A549 (cell line): ENCODE measurements around the gene ZWILCH.

ENCODE experiments used
- CEBPB ChIP-seq, 2 experiments: fragments of >200 bp in 1 of 2; sonication (Bioruptor Twin) in 1 of 2; formaldehyde crosslinking in 1 of 2; IDR thresholded peaks; 2 replicates each; pipeline ENCODE4 v1.6.1; 2012 to 2016
- MAFK ChIP-seq: fragments of 450-650 bp; IDR thresholded peaks from 2 replicates; pipeline ENCODE4 v1.6.1; 2014; ENCODE audit not compliant: partially characterized antibody
- MYC ChIP-seq: IDR thresholded peaks from 2 replicates; pipeline ENCODE4 v1.6.1; 2012; ENCODE audit warnings: mild to moderate bottlenecking, inconsistent platforms, low read length, improper control_type of control experiment, borderline replicate concordance
- NFE2L2 ChIP-seq: fragments of 150-350 bp; conservative IDR thresholded peaks from 2 replicates; pipeline ENCODE4 v1.6.1; 2014; ENCODE audit warnings: low read length
- POLR2A ChIP-seq: IDR thresholded peaks from 2 replicates; pipeline ENCODE4 v1.6.1; 2012; ENCODE audit warnings: mild to moderate bottlenecking, low read length
- RAD21 ChIP-seq, 2 experiments: fragments of >200 bp in 1 of 2; sonication (Bioruptor Twin) in 1 of 2; formaldehyde crosslinking in 1 of 2; IDR thresholded peaks in 1 of 2; conservative IDR thresholded peaks in 1 of 2; 2 replicates in 1 of 2; 3 replicates in 1 of 2; pipeline ENCODE4 v1.6.1; 2012 to 2018; ENCODE audit warnings: inconsistent platforms in 1 of 2
- RCOR1 ChIP-seq: fragments of 150-350 bp; IDR thresholded peaks from 2 replicates; pipeline ENCODE4 v1.6.1; 2014; ENCODE audit warnings: antibody characterized with exemption, low read length, low read depth
- RNF2 ChIP-seq: fragments of 200-600 bp; sonication (generic); IDR thresholded peaks from 2 replicates; pipeline ENCODE4 v1.6.1; 2016; ENCODE audit warnings: low read depth, mild to moderate bottlenecking, antibody characterized with exemption, moderate library complexity, borderline replicate concordance
- TF ChIP-seq, protein P1 (sequence below): fragments of >200 bp; sonication (Bioruptor Twin); formaldehyde crosslinking; IDR thresholded peaks from 3 replicates; pipeline ENCODE4 v1.5.1; 2016
- TF ChIP-seq, protein P2 (sequence below): IDR thresholded peaks from 2 replicates; pipeline ENCODE4 v1.6.1; 2012
- TF ChIP-seq, protein P3 (sequence below): fragments of 250-450 bp; sonication (Bioruptor Pico); IDR thresholded peaks from 2 replicates; pipeline ENCODE4 v1.5.0; 2021; ENCODE audit warnings: mild to moderate bottlenecking, moderate library complexity, borderline replicate concordance

DNA sequence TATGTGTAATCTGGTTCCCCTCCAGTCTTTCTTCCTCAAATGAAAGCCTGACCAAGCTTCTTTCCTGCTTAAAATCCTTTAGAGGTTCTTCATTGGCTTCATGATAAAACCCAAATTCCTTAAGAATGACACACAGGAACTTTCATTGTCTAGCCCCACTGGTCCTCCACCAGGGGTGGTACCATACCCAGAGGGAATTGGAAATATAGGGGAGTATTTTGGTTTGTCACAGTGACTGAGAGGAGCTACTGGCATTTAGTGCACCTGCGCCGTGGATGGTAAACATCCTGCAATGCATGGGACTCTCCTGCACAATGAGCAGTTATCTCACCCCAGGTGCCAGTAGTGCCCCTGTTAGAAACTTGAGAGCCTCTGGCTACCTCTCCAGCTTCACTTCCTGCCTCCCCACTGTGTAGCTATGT lies 10.8 kb downstream of the ZWILCH start:
- TF ChIP-seq RNF2: no peak
- TF ChIP-seq MAFK: no peak
- TF ChIP-seq, protein P1, sequence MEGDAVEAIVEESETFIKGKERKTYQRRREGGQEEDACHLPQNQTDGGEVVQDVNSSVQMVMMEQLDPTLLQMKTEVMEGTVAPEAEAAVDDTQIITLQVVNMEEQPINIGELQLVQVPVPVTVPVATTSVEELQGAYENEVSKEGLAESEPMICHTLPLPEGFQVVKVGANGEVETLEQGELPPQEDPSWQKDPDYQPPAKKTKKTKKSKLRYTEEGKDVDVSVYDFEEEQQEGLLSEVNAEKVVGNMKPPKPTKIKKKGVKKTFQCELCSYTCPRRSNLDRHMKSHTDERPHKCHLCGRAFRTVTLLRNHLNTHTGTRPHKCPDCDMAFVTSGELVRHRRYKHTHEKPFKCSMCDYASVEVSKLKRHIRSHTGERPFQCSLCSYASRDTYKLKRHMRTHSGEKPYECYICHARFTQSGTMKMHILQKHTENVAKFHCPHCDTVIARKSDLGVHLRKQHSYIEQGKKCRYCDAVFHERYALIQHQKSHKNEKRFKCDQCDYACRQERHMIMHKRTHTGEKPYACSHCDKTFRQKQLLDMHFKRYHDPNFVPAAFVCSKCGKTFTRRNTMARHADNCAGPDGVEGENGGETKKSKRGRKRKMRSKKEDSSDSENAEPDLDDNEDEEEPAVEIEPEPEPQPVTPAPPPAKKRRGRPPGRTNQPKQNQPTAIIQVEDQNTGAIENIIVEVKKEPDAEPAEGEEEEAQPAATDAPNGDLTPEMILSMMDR: no peak
- TF ChIP-seq, protein P2, sequence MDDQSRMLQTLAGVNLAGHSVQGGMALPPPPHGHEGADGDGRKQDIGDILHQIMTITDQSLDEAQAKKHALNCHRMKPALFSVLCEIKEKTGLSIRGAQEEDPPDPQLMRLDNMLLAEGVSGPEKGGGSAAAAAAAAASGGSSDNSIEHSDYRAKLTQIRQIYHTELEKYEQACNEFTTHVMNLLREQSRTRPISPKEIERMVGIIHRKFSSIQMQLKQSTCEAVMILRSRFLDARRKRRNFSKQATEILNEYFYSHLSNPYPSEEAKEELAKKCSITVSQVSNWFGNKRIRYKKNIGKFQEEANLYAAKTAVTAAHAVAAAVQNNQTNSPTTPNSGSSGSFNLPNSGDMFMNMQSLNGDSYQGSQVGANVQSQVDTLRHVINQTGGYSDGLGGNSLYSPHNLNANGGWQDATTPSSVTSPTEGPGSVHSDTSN: no peak
- TF ChIP-seq RAD21 (conservative IDR thresholded peaks at IDR 0.05 in 1 of 2, IDR thresholded peaks at IDR 0.05 in 1 of 2): no peak
- TF ChIP-seq NFE2L2: no peak
- TF ChIP-seq MYC: no peak
- no peak for TF ChIP-seq POLR2A
- TF ChIP-seq, protein P3, sequence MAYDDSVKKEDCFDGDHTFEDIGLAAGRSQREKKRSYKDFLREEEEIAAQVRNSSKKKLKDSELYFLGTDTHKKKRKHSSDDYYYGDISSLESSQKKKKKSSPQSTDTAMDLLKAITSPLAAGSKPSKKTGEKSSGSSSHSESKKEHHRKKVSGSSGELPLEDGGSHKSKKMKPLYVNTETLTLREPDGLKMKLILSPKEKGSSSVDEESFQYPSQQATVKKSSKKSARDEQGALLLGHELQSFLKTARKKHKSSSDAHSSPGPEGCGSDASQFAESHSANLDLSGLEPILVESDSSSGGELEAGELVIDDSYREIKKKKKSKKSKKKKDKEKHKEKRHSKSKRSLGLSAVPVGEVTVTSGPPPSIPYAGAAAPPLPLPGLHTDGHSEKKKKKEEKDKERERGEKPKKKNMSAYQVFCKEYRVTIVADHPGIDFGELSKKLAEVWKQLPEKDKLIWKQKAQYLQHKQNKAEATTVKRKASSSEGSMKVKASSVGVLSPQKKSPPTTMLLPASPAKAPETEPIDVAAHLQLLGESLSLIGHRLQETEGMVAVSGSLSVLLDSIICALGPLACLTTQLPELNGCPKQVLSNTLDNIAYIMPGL: no peak
- TF ChIP-seq CEBPB (IDR thresholded peaks at IDR 0.05): no peak
- no peak for TF ChIP-seq RCOR1
